Epithelial cell of esophagus (primary cell): ENCODE results near the gene P2RY2.

Experiments
- DNase-seq: peaks from one replicate; pipeline ENCODE4 v3.0.0; 2010; ENCODE audit warnings: low read depth
- H3K4me3 ChIP-seq: 2 replicates; pipeline ENCODE4 v1.5.1; 2011; ENCODE audit warnings: mild to moderate bottlenecking, low read length, control low read depth
- CTCF ChIP-seq: IDR thresholded peaks from 2 replicates; pipeline ENCODE4 v1.5.1; 2011; ENCODE audit warnings: low read depth, mild to moderate bottlenecking, low read length, control low read depth, inconsistent platforms; ENCODE audit not compliant: insufficient read depth; ENCODE audit errors: missing control alignments

The P2RY2 gene

GRCh38 chr11:73260127-73260457 lies 42.0 kb downstream of the P2RY2 start:
- H3K4me3 ChIP-seq = no peak overlapping the region
- TF ChIP-seq CTCF = no peak
- DNase-seq = no peak

- no peak for TF ChIP-seq CTCF
- no peak overlapping the region for H3K4me3 ChIP-seq
- peak; percentile 62 for DNase-seq
These were observed 44.9 kb downstream of the P2RY2 start for GRCh38 chr11:73262851-73263495.

- no peak overlapping the region for H3K4me3 ChIP-seq
- DNase-seq = no peak
- no peak for TF ChIP-seq CTCF
These were observed 45.6 kb downstream of the P2RY2 start for GRCh38 chr11:73263640-73264039.

GRCh38 chr11:73265278-73265810 lies 47.3 kb downstream of the P2RY2 start:
- TF ChIP-seq CTCF = no peak
- H3K4me3 ChIP-seq = no peak overlapping the region
- no peak for DNase-seq

- no peak overlapping the region for H3K4me3 ChIP-seq
- no peak for TF ChIP-seq CTCF
- no peak for DNase-seq
These were observed 48.0 kb downstream of the P2RY2 start for GRCh38 chr11:73265853-73266645.

GRCh38 chr11:73266646-73267020 lies 48.6 kb downstream of the P2RY2 start:
- DNase-seq = no peak
- TF ChIP-seq CTCF = no peak

More at GRCh38 chr11:73266646-73267020, 48.6 kb downstream of the P2RY2 start:
- no peak overlapping the region for H3K4me3 ChIP-seq
